H9 (cell line): ENCODE results near the gene ABCD1. TPM values are rescaled to one million over a fixed set of nuclear protein-coding genes. Genes with fewer than 3 reads are reported as not detected.

ENCODE experiments used
- DNase-seq: peaks from one replicate; pipeline ENCODE4 v3.0.0-alpha.2; 2017
- H2AFZ ChIP-seq: one replicate; pipeline ENCODE4 v1.6.1; 2013; ENCODE audit warnings: mild to moderate bottlenecking, low read length, control low read depth, moderate library complexity
- H2AK5ac ChIP-seq: 2 replicates; pipeline ENCODE4 v1.6.1; 2013; ENCODE audit warnings: low read length, control low read depth, mixed read lengths; ENCODE audit not compliant: insufficient read length
- H2BK120ac ChIP-seq: one replicate; pipeline ENCODE4 v1.6.1; 2013; ENCODE audit warnings: low read depth, mild to moderate bottlenecking, low read length, control low read depth, inconsistent platforms; ENCODE audit not compliant: poor library complexity, severe bottlenecking
- H2BK12ac ChIP-seq: 2 replicates; pipeline ENCODE4 v1.6.1; 2013; ENCODE audit warnings: low read length, control low read depth, mixed read lengths, low read depth; ENCODE audit not compliant: insufficient read length
- H2BK15ac ChIP-seq: 2 replicates; pipeline ENCODE4 v1.6.1; 2013; ENCODE audit warnings: low read depth, low read length, control low read depth
- H2BK20ac ChIP-seq: one replicate; pipeline ENCODE4 v1.6.1; 2013; ENCODE audit warnings: low read depth, mild to moderate bottlenecking, low read length, control low read depth, inconsistent platforms; ENCODE audit not compliant: poor library complexity, severe bottlenecking
- H2BK5ac ChIP-seq: 2 replicates; pipeline ENCODE4 v1.6.1; 2013; ENCODE audit warnings: low read length, control low read depth, mixed read lengths; ENCODE audit not compliant: insufficient read length
- H3K14ac ChIP-seq: 2 replicates; pipeline ENCODE4 v1.6.1; 2013; ENCODE audit warnings: low read length, control low read depth; ENCODE audit not compliant: insufficient read depth
- H3K18ac ChIP-seq: 2 replicates; pipeline ENCODE4 v1.6.1; 2013; ENCODE audit warnings: low read depth, mild to moderate bottlenecking, mixed read lengths, low read length, control low read depth; ENCODE audit not compliant: insufficient read length
- H3K23ac ChIP-seq: 2 replicates; pipeline ENCODE4 v1.6.1; 2013; ENCODE audit warnings: low read length, control low read depth, mixed read lengths, low read depth; ENCODE audit not compliant: insufficient read length
- H3K23me2 ChIP-seq: 2 replicates; pipeline ENCODE4 v1.6.1; 2013; ENCODE audit warnings: low read depth, mild to moderate bottlenecking, mixed read lengths, low read length, control low read depth; ENCODE audit not compliant: insufficient read length, poor library complexity, severe bottlenecking
- H3K27ac ChIP-seq: 2 replicates; pipeline ENCODE4 v1.5.1; 2013; ENCODE audit warnings: low read length, control low read depth, mixed read lengths, low read depth; ENCODE audit not compliant: insufficient read length
- H3K27me3 ChIP-seq: 2 replicates; pipeline ENCODE4 v1.6.1; 2013; ENCODE audit warnings: low read length, control low read depth, inconsistent platforms; ENCODE audit not compliant: insufficient read depth
- H3K4ac ChIP-seq: 2 replicates; pipeline ENCODE4 v1.6.1; 2013; ENCODE audit warnings: low read depth, mild to moderate bottlenecking, control low read depth, inconsistent platforms, low read length, moderate library complexity
- H3K4me1 ChIP-seq: 2 replicates; pipeline ENCODE4 v1.6.1; 2013; ENCODE audit warnings: low read length, control low read depth, inconsistent platforms; ENCODE audit not compliant: insufficient read depth
- H3K4me2 ChIP-seq: 2 replicates; pipeline ENCODE4 v1.6.1; 2013; ENCODE audit warnings: low read length, control low read depth, mixed read lengths; ENCODE audit not compliant: insufficient read length, insufficient read depth
- H3K56ac ChIP-seq: 2 replicates; pipeline ENCODE4 v1.6.1; 2013; ENCODE audit warnings: low read depth, mild to moderate bottlenecking, mixed read lengths, low read length, control low read depth; ENCODE audit not compliant: insufficient read length
- H3K79me1 ChIP-seq: 2 replicates; pipeline ENCODE4 v1.6.1; 2013; ENCODE audit warnings: low read depth, mild to moderate bottlenecking, moderate library complexity, low read length, control low read depth, inconsistent platforms; ENCODE audit not compliant: insufficient read depth, poor library complexity, severe bottlenecking
- H3K79me2 ChIP-seq: 2 replicates; pipeline ENCODE4 v1.6.1; 2013; ENCODE audit warnings: low read length, control low read depth, inconsistent platforms; ENCODE audit not compliant: insufficient read depth
- H3K9ac ChIP-seq: 2 replicates; pipeline ENCODE4 v1.6.1; 2013; ENCODE audit warnings: low read length, control low read depth, mixed read lengths; ENCODE audit not compliant: insufficient read length; ENCODE audit errors: extremely low read depth
- H3K9me3 ChIP-seq: one replicate; pipeline ENCODE4 v1.6.1; 2013; ENCODE audit warnings: low read depth, low read length, inconsistent platforms; ENCODE audit not compliant: control insufficient read depth
- H3T11ph ChIP-seq: one replicate; pipeline ENCODE4 v1.6.1; 2013; ENCODE audit warnings: mild to moderate bottlenecking, low read length, control low read depth, inconsistent platforms
- H4K20me1 ChIP-seq: one replicate; pipeline ENCODE4 v1.6.1; 2013; ENCODE audit not compliant: control insufficient read depth, insufficient read length, insufficient read depth
- H4K5ac ChIP-seq: 2 replicates; pipeline ENCODE4 v1.6.1; 2013; ENCODE audit warnings: low read depth, mild to moderate bottlenecking, mixed read lengths, low read length, control low read depth; ENCODE audit not compliant: insufficient read length
- H4K8ac ChIP-seq: replicated peaks from 2 replicates; pipeline ENCODE4 v1.6.1; 2013; ENCODE audit warnings: low read length, control low read depth, mixed read lengths, low read depth; ENCODE audit not compliant: insufficient read length
- H4K91ac ChIP-seq: 2 replicates; pipeline ENCODE4 v1.6.1; 2013; ENCODE audit warnings: low read depth, mild to moderate bottlenecking, moderate library complexity, mixed read lengths, low read length, control low read depth; ENCODE audit not compliant: insufficient read length
- H3K27ac Mint-ChIP-seq, 3 experiments: 2 replicates in 2 of 3; 3 replicates in 1 of 3; pipeline ENCODE4 v1.8.0; 2020 to 2021; ENCODE audit warnings: mixed read lengths in 3 of 3, mild to moderate bottlenecking in 1 of 3, moderate library complexity in 1 of 3
- H3K27me3 Mint-ChIP-seq: 2 replicates; pipeline ENCODE4 v1.8.0; 2021; ENCODE audit warnings: low read depth, mild to moderate bottlenecking, moderate library complexity, mixed read lengths
- H3K36me3 Mint-ChIP-seq, 3 experiments: 2 replicates in 2 of 3; 3 replicates in 1 of 3; pipeline ENCODE4 v1.8.0; 2020 to 2021; ENCODE audit warnings: low read depth in 3 of 3, mixed read lengths in 3 of 3; ENCODE audit not compliant: insufficient read depth in 1 of 3
- H3K4me1 Mint-ChIP-seq, 2 experiments: 2 replicates each; pipeline ENCODE4 v1.8.0; 2020; ENCODE audit warnings: mixed read lengths in 2 of 2
- H3K4me3 Mint-ChIP-seq, 2 experiments: 2 replicates in 1 of 2; 3 replicates in 1 of 2; pipeline ENCODE4 v1.8.0; 2020 to 2021; ENCODE audit warnings: mild to moderate bottlenecking in 2 of 2, mixed read lengths in 2 of 2, moderate library complexity in 1 of 2
- H3K9me3 Mint-ChIP-seq, 2 experiments: 2 replicates in 1 of 2; 3 replicates in 1 of 2; pipeline ENCODE4 v1.8.0; 2020; ENCODE audit warnings: mild to moderate bottlenecking in 2 of 2, mixed read lengths in 2 of 2, moderate library complexity in 1 of 2
- WGBS: extraction: QIAGEN DNeasy Blood & Tissue Kit; methylation state at CpG from one replicate; pipeline ENCODE4 v1.1.7; 2013; ENCODE audit warnings: missing lambda C conversion rate, low lambda C conversion rate, mixed read lengths; ENCODE audit not compliant: insufficient read length; ENCODE audit errors: extremely low coverage; 5-methylcytosine and 5-hydroxymethylcytosine counted together
- total RNA-seq: library from RNA; stranded (reverse); gene quantifications from 2 replicates; pipeline ENCODE4 v1.2.1, GENCODE V29; 2021
- TF ChIP-seq, protein P1 (sequence below): fragments of 200-600 bp; sonication (generic); conservative IDR thresholded peaks from 3 replicates; pipeline ENCODE4 v1.8.0; 2021; ENCODE audit warnings: antibody characterized with exemption, mild to moderate bottlenecking

Gene ABCD1
- total RNA-seq, 1 experiment from 2014 or later: 11.1 TPM

- Histone ChIP-seq H4K5ac (no peak overlapping the region), H2BK12ac (no peak overlapping the region), H3K18ac (no peak overlapping the region), H3K14ac (no peak overlapping the region), H3K27ac (no peak overlapping the region), H2AK5ac (no peak overlapping the region), H2BK15ac (no peak overlapping the region), H4K20me1 (no peaks in the 10 kb centered on the region), H4K91ac (no peak overlapping the region), H3T11ph (no peak overlapping the region), H2BK5ac (no peak overlapping the region), H3K79me1 (no peaks in the 10 kb centered on the region), H4K8ac (no peak overlapping the region), H3K4ac (no peak overlapping the region), H3K23ac (no peak overlapping the region), H3K56ac (no peak overlapping the region), H3K27me3 (no peaks in the 10 kb centered on the region), H3K9ac (no peak overlapping the region), H2BK20ac (no peak overlapping the region), H3K4me1 (no peaks in the 10 kb centered on the region), H2AFZ (no peak overlapping the region), H3K9me3 (no peaks in the 10 kb centered on the region), H3K23me2 (no peaks in the 10 kb centered on the region), H2BK120ac (no peak overlapping the region), H3K79me2 (no peaks in the 10 kb centered on the region), H3K4me2 (no peak overlapping the region)
- Mint-ChIP-seq H3K9me3 (peaks cover 26 to 45% of the 10 kb centered on the region in 2 experiments), H3K27ac (no peak overlapping the region), H3K4me1 (peaks cover 4 to 8% of the 10 kb centered on the region in 2 experiments), H3K27me3 (peaks cover 2% of the 10 kb centered on the region; the same call in 1 of the 2 replicates), H3K36me3 (peaks cover 0 to 5% (median 3%) of the 10 kb centered on the region in 3 experiments; a peak in 5 of 7 replicates), H3K4me3 (no peak overlapping the region)
- no CpG with 5 or more reads among the region's 17 CpGs for WGBS
- TF ChIP-seq, protein P1, sequence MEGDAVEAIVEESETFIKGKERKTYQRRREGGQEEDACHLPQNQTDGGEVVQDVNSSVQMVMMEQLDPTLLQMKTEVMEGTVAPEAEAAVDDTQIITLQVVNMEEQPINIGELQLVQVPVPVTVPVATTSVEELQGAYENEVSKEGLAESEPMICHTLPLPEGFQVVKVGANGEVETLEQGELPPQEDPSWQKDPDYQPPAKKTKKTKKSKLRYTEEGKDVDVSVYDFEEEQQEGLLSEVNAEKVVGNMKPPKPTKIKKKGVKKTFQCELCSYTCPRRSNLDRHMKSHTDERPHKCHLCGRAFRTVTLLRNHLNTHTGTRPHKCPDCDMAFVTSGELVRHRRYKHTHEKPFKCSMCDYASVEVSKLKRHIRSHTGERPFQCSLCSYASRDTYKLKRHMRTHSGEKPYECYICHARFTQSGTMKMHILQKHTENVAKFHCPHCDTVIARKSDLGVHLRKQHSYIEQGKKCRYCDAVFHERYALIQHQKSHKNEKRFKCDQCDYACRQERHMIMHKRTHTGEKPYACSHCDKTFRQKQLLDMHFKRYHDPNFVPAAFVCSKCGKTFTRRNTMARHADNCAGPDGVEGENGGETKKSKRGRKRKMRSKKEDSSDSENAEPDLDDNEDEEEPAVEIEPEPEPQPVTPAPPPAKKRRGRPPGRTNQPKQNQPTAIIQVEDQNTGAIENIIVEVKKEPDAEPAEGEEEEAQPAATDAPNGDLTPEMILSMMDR: no peak
- DNase-seq: no peak
Observed at GRCh38 chrX:153778181-153778580, 53.5 kb downstream of the ABCD1 start.
